HK-2 (cell line): ENCODE data around the gene TSPY9.
"Not testable (repeated sequence)": the region's sequence is repeated elsewhere in the genome, so short reads cannot be mapped to it uniquely, and the experiment has no call there.

Experiments used
- DNase-seq: peaks from one replicate; pipeline ENCODE4 v3.0.0-alpha.2; 2018; ENCODE audit not compliant: unreplicated experiment

The TSPY9 gene

GRCh38 chrY:9486967-9487366 lies at the start of gene TSPY9:
TSPY9 (plus strand) TSS chrY:9487267; CDS start chrY:9487313, 46 bp downstream.
- DNase-seq: not testable (repeated sequence)

DNA sequence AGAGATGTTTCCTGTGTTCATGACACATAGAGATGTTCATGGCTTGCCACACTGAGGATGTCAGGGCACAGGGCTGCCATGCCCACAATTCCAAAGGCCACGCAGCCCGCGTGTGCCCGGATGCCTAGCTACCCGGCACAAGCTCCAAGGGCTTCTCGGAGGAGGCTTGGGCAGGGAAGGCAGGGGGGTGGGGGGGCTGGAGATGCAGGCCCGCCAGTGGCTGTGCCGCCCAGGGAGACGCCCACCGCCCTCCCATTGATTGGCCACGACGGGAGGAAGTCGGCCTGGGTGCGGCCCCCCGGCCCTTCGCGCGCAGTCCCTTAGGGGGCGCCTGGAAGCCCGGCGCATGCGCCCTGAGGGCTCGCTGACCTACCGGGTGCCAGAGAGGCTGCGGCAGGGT lies 20.4 kb upstream of the TSPY9 start, which contains the start of gene TSPY1:
Gene TSPY1, plus strand, starts transcription at position 301 of the 400 bp plus-strand sequence. Its CDS starts 46 bp downstream, at position 347.
- DNase-seq: not testable (repeated sequence)

GRCh38 chrY:9504396-9504795 lies 17.3 kb downstream of the TSPY9 start:
- DNase-seq: not testable (repeated sequence)

DNA sequence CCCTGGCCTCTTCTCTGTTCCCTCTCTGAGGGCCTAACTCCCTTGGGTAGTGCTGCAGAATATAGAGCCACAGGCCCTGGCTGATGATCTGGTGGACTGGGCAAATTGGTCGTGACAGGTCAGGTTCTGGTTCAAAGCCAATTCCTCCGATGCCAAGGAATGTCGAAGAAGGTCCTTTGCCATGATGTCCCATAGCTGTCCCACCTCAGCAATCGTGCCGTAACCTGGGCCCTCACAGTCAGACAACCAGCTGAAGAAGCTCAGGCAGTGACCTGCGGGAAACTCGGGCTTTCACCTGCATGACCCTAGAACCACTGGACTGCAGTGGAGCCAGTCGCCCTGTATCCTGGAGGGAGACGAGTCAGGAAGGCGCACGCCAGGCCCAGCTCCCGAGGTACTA lies 29.2 kb downstream of the TSPY9 start:
- not testable (repeated sequence) for DNase-seq

DNA sequence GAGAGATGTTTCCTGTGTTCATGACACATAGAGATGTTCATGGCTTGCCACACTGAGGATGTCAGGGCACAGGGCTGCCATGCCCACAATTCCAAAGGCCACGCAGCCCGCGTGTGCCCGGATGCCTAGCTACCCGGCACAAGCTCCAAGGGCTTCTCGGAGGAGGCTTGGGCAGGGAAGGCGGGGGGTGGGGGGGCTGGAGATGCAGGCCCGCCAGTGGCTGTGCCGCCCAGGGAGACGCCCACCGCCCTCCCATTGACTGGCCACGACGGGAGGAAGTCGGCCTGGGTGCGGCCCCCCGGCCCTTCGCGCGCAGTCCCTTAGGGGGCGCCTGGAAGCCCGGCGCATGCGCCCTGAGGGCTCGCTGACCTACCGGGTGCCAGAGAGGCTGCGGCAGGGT lies 40.5 kb downstream of the TSPY9 start, which contains the start of gene TSPY10:
Gene TSPY10, plus strand, starts transcription at position 301 of the 400 bp plus-strand sequence. Its CDS starts 46 bp downstream, at position 347.
- not testable (repeated sequence) for DNase-seq
